HUDEP-2 (cell line): ENCODE measurements around the gene ENAH.
A peak's percentile ranks its signal among the peaks of the same experiment; 100 is the strongest.

Source experiments
- DNase-seq, 76 experiments: peaks; one replicate each; lab custom pipeline; 2025; ENCODE audit not compliant: unreplicated experiment in 76 of 76; lab: John Stamatoyannopoulos, UW

The ENAH gene

DNA sequence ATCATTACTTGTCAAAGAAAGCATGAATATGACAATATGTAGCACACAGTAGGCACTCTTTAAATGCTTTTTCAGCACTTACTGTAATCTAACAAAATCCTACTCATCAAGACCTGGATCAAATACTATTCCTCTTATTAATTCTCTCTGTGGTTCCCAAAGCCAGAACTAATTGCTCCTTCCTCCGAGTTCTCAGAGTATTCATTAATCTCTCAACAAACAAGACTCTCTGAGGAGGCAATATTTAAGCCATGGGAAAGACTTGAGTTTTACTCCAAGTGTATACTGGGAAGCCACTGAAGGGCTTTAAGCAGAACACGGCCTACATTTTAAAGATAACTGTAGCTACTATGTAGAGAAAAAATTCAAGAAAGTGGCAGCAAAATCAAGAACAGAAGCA lies 79.7 kb downstream of the ENAH start:
- DNase-seq, result no peak

DNA sequence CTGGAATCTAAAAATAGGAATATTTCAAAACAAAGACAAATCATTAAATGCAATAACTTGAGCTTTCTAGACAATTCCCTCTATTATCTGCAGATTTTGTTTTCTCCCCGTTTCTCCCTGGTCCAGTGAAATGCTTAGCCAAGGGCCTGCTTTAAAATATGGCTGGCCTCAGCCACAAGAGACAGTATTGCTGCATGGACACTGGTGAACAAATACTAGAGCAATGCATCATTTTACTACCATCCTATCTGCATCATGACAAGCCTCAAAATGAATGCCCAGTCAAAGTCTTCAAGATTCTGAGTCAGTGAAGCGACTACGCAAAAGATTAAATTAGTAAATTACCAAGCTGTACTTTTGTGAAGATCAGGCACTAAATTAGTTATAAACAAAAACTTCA lies 80.5 kb downstream of the ENAH start:
- no peak for DNase-seq

GRCh38 chr1:225567789-225568188 lies 85.1 kb downstream of the ENAH start:
- DNase-seq, result no peak

DNA sequence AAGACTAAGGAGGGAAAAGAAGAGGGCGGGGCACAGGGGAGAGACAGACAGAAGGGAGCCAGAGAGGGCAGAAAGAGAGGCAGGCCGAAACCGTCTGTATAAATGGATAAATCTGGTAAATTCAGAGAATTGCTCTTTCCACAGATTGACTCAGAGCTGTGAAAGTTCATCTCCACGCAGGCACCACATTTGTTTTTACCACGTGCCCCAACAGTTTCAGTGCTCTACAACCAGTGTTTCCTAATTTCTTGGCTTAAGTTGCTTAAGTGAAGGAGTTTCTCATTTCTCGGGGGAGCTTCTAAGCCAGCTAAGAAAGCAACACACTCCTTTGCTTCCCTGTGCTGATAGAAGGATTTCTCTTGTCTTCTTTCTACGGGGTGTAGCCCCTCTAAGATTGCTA lies 87.1 kb downstream of the ENAH start:
- no peak for DNase-seq

- no peak for DNase-seq
These were observed 91.2 kb downstream of the ENAH start for GRCh38 chr1:225561675-225562074.

DNA sequence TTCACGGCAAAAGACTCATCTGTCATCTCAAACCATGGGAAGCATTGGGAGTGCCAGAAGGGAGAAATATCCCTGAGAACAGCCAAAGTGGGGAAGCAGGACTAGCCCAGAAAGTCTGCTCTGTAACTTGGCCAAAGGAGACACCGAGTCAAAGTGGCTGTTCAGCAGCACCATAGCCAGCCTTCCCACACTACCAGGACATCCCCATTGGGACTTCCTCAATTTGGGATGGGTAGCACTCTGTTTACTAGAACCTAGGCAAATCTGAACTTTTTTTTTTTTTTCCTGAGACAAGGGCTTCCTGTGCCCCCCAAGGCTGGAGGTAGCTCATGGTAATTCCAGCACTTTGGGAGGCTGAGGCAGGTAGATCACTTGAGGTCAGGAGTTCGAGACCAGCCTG lies 93.0 kb downstream of the ENAH start:
- DNase-seq, result no peak

- DNase-seq, result no peak
These were observed 93.6 kb downstream of the ENAH start for GRCh38 chr1:225559326-225559725.

GRCh38 chr1:225556694-225557093 lies 96.2 kb downstream of the ENAH start:
- DNase-seq, result no peak

DNA sequence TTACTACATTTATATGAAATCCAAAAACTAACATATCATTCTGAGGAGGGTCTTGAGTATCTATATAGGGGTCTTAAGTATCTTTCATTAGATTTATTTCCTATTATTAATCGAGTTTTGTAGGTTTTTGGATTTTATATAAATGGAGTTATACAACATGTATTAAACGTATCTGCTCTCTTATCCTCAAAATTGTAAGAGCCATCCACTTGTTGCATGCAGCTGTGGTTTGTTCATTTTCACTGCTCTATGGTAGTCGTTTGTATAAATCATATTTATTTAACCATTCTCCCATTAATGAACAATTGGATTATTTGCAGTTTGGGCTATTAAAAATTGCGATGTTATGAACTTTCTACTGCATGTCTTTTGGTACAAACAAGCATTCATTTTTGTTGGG lies 97.1 kb downstream of the ENAH start:
- DNase-seq, result no peak

DNA sequence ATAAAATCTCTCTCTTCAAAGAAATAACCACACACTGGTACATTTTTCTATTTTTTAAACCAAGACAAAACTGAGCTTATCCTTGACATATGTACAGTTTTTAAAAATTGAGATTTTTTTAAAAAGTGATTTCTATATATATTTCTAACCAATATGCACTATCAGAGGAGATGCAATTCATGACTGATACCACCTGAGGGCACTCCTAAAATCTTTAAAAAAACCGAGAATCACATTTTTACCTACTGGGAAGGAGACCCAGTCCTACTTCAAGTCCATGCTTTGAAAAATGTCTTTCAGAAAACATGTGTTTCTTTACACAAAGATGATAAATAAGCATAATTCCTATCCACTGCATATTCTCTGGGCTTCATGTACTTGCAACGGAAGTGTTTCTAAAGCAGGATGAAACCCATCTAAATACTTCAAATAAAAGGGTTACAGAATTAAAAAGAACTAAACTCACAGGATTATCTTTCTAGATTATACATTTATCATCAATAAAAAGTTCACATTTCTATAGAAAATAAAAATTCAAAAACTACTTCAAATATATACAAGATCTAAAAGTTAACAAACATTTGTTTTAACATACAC lies 98.6 kb downstream of the ENAH start:
- DNase-seq, result peak in 6 of 76 experiments; percentile 1 to 18 (median 3)

DNA sequence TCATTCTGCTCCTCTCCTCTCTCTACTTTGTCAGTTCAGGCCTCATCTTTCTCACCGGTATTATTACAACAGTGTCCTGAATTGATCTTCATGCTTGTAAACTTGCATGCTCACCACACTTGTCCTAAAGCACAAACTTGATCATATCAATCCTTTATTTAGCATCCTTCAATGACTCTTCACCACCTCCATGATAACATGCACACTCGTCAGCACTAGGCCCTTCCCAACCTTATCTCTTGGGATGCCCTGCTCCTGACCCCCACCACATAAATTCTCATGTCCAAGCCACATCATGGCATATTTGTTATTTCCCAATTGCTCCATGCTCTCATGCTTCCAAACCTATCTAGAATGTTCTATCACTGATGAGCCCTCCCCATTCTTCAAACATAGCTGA lies 103.1 kb downstream of the ENAH start:
- no peak for DNase-seq

DNA sequence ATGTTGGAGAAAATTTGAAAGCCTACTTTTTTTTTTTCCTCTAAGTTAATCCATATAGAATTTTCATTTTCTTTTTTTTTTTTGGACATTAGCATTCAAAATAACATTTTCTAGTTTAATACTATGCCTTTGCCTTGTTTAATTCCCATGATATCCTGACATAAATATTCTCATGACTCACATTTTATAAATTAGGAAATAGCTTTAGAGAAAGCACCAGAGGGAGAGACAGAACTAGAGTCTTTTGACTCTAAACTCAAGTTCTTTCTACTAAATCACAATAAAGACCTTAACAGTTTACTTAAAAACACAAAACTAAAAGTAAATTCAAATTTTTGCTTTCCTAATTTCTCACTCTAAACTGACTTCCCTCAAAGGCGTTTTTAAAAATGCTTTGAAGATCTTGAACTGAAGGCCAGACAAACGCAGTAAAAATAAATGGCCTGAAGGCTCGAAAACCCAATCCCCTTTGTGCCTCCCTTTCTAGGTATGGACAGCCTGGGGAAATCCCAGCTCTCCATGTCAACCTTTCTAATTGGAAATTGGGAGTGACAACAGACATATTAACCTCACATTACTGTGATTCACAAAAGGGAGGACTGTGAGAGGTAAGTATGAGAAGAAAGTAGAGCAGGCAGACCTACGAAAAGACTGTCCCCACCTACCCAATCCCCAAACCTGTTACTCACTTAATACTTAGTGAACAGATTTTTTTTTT lies 104.6 kb downstream of the ENAH start:
- no peak for DNase-seq

DNA sequence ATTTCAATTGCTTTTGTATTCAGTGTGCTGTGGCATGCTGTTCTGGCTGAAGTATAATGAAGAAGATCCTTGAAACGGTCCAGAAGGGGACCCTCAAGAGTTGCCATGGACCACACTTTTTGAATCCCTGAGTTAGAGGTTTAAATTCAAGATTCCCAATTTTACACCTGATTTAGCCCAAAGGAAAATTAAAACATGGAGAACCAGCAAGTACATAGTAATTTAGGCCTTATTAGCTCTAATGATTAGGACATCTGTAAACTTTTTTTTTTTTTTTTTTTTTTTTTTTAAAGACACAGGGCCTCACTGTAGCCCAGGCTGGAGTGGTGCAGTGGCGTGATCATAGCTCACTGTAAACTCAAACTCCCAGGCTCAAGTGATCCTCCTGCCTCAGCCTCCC lies 107.3 kb downstream of the ENAH start:
- no peak for DNase-seq

- DNase-seq, result no peak
These were observed 108.0 kb downstream of the ENAH start for GRCh38 chr1:225544924-225545323.

DNA sequence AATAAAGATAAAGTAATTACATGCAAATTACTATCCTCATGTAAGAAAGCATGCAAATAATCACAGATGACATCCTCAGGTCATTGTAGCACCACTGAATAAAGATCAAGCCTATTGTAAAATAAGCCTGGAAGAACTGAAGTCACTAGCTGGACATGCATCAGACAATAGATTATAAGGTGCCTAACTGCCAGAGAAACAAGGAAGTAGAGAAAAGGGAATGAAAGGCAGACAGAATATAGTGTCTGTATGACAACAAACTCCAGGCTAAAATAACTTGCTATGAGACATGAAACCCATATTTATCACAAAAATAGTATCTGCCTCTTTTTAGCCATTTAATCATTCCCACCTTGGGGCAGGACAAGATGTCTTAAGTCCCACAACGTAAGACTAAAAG lies 108.7 kb downstream of the ENAH start:
- no peak for DNase-seq

DNA sequence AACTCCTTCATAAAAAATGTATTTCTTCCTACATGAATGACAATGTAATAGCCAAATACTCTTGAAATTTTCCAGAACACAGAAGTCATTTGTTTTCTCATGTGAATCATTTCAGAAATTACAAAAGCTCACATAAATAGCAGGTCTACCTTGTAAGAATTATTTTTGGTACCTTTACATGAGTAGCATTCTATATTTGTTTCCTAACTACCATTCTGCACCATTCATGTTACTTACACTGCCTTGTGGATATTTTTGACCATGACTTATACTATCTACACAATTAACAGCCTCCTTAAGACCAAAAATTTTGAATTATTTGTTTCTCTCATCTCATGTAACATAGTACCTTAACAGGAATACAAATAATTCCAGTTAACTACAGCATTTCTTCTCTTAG lies 109.6 kb downstream of the ENAH start:
- no peak for DNase-seq

- no peak for DNase-seq
These were observed 111.5 kb downstream of the ENAH start for GRCh38 chr1:225541383-225541782.

- DNase-seq, result no peak
These were observed 113.3 kb downstream of the ENAH start for GRCh38 chr1:225539575-225539974.

- no peak for DNase-seq
These were observed 113.9 kb downstream of the ENAH start for GRCh38 chr1:225539069-225539468.

GRCh38 chr1:225537554-225538251 lies 115.2 kb downstream of the ENAH start:
- DNase-seq, result no peak

DNA sequence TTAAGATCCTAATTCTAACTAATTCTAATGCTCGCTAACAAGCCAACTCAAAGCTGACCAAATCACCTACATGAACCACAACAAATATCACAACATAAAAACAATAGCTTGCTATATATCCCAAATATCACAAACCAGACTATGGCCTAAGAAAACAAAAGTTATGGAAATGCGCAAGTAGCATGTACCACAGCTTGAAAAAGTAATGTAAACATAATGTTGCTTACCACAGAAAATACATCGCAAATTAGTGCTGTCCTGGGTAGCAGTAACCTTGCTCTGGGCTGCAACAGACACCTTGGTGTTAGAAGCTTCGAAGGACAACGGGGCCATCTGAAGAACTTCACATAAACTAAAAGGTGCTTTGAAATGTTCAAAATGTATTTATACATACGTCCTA lies 117.6 kb downstream of the ENAH start:
- no peak for DNase-seq

- DNase-seq, result no peak
These were observed 118.2 kb downstream of the ENAH start for GRCh38 chr1:225534772-225535171.
